ENCODE results near the gene DGCR2. TPM values are rescaled to one million over a fixed set of nuclear protein-coding genes. Genes with fewer than 3 reads are reported as not detected.

Gene DGCR2
- total and polyA plus RNA-seq, 2 experiments from 2014 or later = 18.5 to 83.0 TPM

DNA sequence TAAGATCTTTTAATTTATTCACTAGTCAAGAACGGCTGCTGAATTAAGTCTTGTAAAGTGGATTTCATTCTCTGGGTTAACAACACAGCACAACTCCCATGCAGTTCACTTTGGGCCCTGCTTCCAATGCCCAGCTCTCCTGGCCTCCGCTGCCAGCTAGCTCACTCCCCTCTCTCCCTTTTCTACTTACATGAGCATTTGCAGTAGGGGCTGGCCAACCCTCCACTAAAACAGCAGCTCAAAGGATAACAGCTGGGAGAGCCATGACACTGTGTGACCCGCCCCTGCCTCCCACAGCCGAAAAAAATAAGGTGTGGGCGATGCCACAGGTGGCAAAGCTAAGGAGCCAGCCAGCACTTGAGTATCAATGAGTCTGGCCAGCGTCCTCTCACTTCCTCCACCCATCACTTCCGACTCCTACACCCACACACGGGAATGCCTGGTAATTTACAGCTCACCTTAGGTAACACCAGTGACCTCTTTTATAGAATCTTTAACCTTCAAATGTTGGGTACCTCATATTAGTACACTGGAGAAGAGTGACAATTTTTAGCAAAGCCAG lies 56.8 kb downstream of the DGCR2 start:
- Mint-ChIP-seq H3K9me3 (no peaks in the 10 kb centered on the region), H3K4me3 (no peak overlapping the region), H3K36me3 (ENCODE audit: low read depth) (peaks cover 39% of the 10 kb centered on the region), H3K27ac (no peak overlapping the region), H3K4me1 (no peaks in the 10 kb centered on the region), H3K27me3 (ENCODE audit: insufficient read depth, low read depth, poor library complexity) (no peaks in the 10 kb centered on the region)
- DNase-seq (ENCODE audit: low spot score) = no peak
- TF ChIP-seq EZH2phosphoT487 (IDR thresholded peaks at IDR 0.05; ENCODE audit: unreplicated experiment) (no peak), EZH2 (IDR thresholded peaks at IDR 0.05; ENCODE audit: low read depth, unreplicated experiment) (no peak), POLR2AphosphoS5 (IDR thresholded peaks at IDR 0.05; ENCODE audit: low read depth) (no peak), CTCF (conservative IDR thresholded peaks at IDR 0.05; ENCODE audit: low read depth in 2 of 2) (no peak), JUNB (IDR thresholded peaks at IDR 0.05; ENCODE audit: unreplicated experiment) (no peak), NANOG (IDR thresholded peaks at IDR 0.05; ENCODE audit: borderline replicate concordance) (no peak), STAT1 (IDR thresholded peaks at IDR 0.05; ENCODE audit: unreplicated experiment) (no peak), ZNF331 (CRISPR knock-in tag; IDR thresholded peaks at IDR 0.05; ENCODE audit: low read depth) (no peak), CREB1 (CRISPR knock-in tag; IDR thresholded peaks at IDR 0.05; ENCODE audit: low read depth) (no peak), ZNF462 (CRISPR knock-in tag; IDR thresholded peaks at IDR 0.05) (no peak)
- Histone ChIP-seq H3K9me2 (ENCODE audit: insufficient read depth) (no peaks in the 10 kb centered on the region), H3K27me3 (ENCODE audit: insufficient read depth) (no peaks in the 10 kb centered on the region), H3K27ac (ENCODE audit: low read depth) (no peak overlapping the region), H3K4me3 (no peak overlapping the region), H3K36me3 (ENCODE audit: insufficient read depth) (no peaks in the 10 kb centered on the region), H3F3A (replicated peaks; ENCODE audit: low read depth) (no peaks in the 10 kb centered on the region), H4K20me1 (replicated peaks; ENCODE audit: insufficient read depth) (peaks cover 15% of the 10 kb centered on the region; the same call in 1 of the 2 replicates), H2AFZ (no peak overlapping the region), H3K4me1 (ENCODE audit: insufficient read depth) (no peaks in the 10 kb centered on the region), H3K79me2 (replicated peaks; ENCODE audit: insufficient read depth) (no peaks in the 10 kb centered on the region; the same call in none of the 2 replicates), H3K4me2 (no peak overlapping the region)
- no peak for ATAC-seq

Measured in GM23338 (cell line).